HepG2 (cell line): ENCODE results near the gene MT4. TPM values are rescaled to one million over a fixed set of nuclear protein-coding genes. Genes with fewer than 3 reads are reported as not detected.

Experiments used
- ARID5B ChIP-seq: IDR thresholded peaks from 2 replicates; pipeline ENCODE4 v1.4.0; 2020; ENCODE audit warnings: mild to moderate bottlenecking, missing genetic modification reagents
- BORCS8-MEF2B ChIP-seq: sonication (generic); formaldehyde crosslinking; IDR thresholded peaks from 2 replicates; pipeline ENCODE4 v1.8.0; 2022; ENCODE audit warnings: mild to moderate bottlenecking, missing genetic modification reagents
- EHMT2 ChIP-seq: fragments of 200-600 bp; sonication (generic); IDR thresholded peaks from 2 replicates; pipeline ENCODE4 v1.7.0; 2017; ENCODE audit warnings: antibody characterized with exemption, low read depth, low read length, borderline replicate concordance
- HMG20A ChIP-seq: IDR thresholded peaks from 2 replicates; pipeline ENCODE4 v1.6.1; 2016; ENCODE audit warnings: borderline replicate concordance
- HNF4A ChIP-seq: sonication (generic); formaldehyde crosslinking; IDR thresholded peaks from 2 replicates; pipeline ENCODE4 v1.4.0; 2020; ENCODE audit warnings: missing genetic modification reagents
- HOXA5 ChIP-seq: sonication (generic); formaldehyde crosslinking; IDR thresholded peaks from 2 replicates; pipeline ENCODE4 v1.4.0; 2020; ENCODE audit warnings: missing genetic modification reagents
- KDM1A ChIP-seq: IDR thresholded peaks from 2 replicates; pipeline ENCODE4 v1.6.1; 2016; ENCODE audit warnings: missing compliant biosample characterization
- MAF1 ChIP-seq: sonication (generic); formaldehyde crosslinking; IDR thresholded peaks from 2 replicates; pipeline ENCODE4 v1.5.0; 2020; ENCODE audit warnings: missing genetic modification reagents, borderline replicate concordance
- ONECUT2 ChIP-seq: sonication (generic); formaldehyde crosslinking; IDR thresholded peaks from 2 replicates; pipeline ENCODE4 v1.4.0; 2020; ENCODE audit warnings: missing genetic modification reagents
- RARA ChIP-seq: IDR thresholded peaks from 2 replicates; pipeline ENCODE4 v1.6.1; 2016; ENCODE audit warnings: missing genetic modification reagents, missing compliant biosample characterization
- RCOR2 ChIP-seq: IDR thresholded peaks from 2 replicates; pipeline ENCODE4 v1.6.1; 2016; ENCODE audit warnings: missing biosample characterization, missing genetic modification reagents
- RXRB ChIP-seq: IDR thresholded peaks from 2 replicates; pipeline ENCODE4 v1.6.1; 2016; ENCODE audit warnings: borderline replicate concordance, missing genetic modification reagents, missing compliant biosample characterization
- SOX5 ChIP-seq: IDR thresholded peaks from 2 replicates; pipeline ENCODE4 v1.6.1; 2016; ENCODE audit warnings: borderline replicate concordance
- TFAP4 ChIP-seq: sonication (generic); IDR thresholded peaks from 2 replicates; pipeline ENCODE4 v1.6.1; 2016; ENCODE audit warnings: low read depth, borderline replicate concordance
- ZFP37 ChIP-seq: sonication (generic); formaldehyde crosslinking; IDR thresholded peaks from 2 replicates; pipeline ENCODE4 v1.4.0; 2020; ENCODE audit warnings: missing genetic modification reagents, borderline replicate concordance
- ZMYM3 ChIP-seq: sonication (generic); formaldehyde crosslinking; IDR thresholded peaks from 2 replicates; pipeline ENCODE4 v1.5.1; 2020; ENCODE audit warnings: mild to moderate bottlenecking, missing genetic modification reagents
- ZNF382 ChIP-seq: sonication (generic); formaldehyde crosslinking; IDR thresholded peaks from 2 replicates; pipeline ENCODE4 v1.5.0; 2020; ENCODE audit warnings: missing genetic modification reagents, mild to moderate bottlenecking, borderline replicate concordance
- ZNF530 ChIP-seq: sonication (generic); formaldehyde crosslinking; IDR thresholded peaks from 2 replicates; pipeline ENCODE4 v1.5.0; 2020; ENCODE audit warnings: low read depth, mild to moderate bottlenecking, missing genetic modification reagents
- ZSCAN30 ChIP-seq: sonication (generic); formaldehyde crosslinking; IDR thresholded peaks from 2 replicates; pipeline ENCODE4 v1.5.0; 2020; ENCODE audit warnings: mild to moderate bottlenecking, missing genetic modification reagents
- polyA plus RNA-seq, 8 experiments: library from polyadenylated mRNA; depleted of rRNA in 3 of 8; stranded (reverse) in 7 of 8; unstranded in 1 of 8; fragments of >200 nt; fragmentation: Illumina TruSeq in 4 of 8; extraction: Trizol in 4 of 8; gene quantifications; 2 replicates each; pipeline versions ENCODE4 v1.2.1 to v1.2.3, GENCODE V29; 2011 to 2016; ENCODE audit warnings: low read depth in 4 of 8, missing spikeins in 1 of 8, mixed read lengths in 1 of 8; ENCODE audit not compliant: insufficient read depth in 1 of 8
- total RNA-seq, 5 experiments: library from RNA; depleted of rRNA; stranded (reverse); fragments of >200 nt; fragmentation: Illumina TruSeq; extraction: Trizol; gene quantifications; 2 replicates each; pipeline ENCODE4 v1.2.3, GENCODE V29; 2016; ENCODE audit warnings: low read depth in 1 of 5
- TF ChIP-seq, protein P1 (sequence below): sonication (generic); formaldehyde crosslinking; IDR thresholded peaks from 2 replicates; pipeline ENCODE4 v1.5.1; 2020; ENCODE audit warnings: mild to moderate bottlenecking, moderate library complexity, missing genetic modification reagents
- TF ChIP-seq, protein P2 (sequence below): sonication (generic); formaldehyde crosslinking; IDR thresholded peaks from 2 replicates; pipeline ENCODE4 v1.4.0; 2020; ENCODE audit warnings: low read depth, missing genetic modification reagents

MT4 gene
- total and polyA plus RNA-seq, 2 of the 13 experiments (the other 11 are each of a cell fraction or from before 2014, with no cell fraction given) = not detected

DNA sequence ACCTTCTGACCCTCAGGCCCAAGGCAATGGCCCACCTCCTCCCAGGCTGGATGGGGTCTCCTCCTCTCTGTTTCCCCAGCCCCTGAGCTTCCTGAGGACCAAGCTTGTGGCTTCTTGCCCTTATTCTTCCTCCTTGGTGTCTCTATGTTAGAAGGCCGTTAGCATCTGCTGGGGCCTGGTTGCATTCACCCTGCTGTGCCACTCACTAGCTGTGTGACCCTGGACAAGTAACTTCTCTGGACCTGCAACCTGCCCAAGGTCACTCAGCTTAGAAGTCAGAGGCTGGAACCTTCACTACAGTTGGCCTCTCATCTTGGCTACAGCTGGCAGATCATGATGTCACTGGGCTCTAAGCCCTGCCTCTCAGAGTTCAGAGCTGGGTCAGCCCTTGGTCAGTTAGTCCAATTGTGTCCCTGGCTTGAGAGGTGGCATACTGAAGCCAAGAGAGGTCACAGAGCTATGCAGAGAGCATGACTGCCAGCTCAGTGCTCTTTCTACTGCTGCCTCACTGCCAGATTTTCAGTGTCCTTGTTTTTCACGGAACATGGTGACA is 46.5 kb downstream of the MT4 start (continued):
- no peak for TF ChIP-seq ZNF530 (CRISPR knock-in tag)
- no peak for TF ChIP-seq ONECUT2
- peak; percentile 54; the same call in 1 of the 2 replicates for TF ChIP-seq RCOR2 (CRISPR knock-in tag)
- TF ChIP-seq ZMYM3 (CRISPR knock-in tag) = peak; percentile 91
- TF ChIP-seq ZFP37 (CRISPR knock-in tag) = no peak
- TF ChIP-seq BORCS8-MEF2B (CRISPR knock-in tag) = peak; percentile 60; the same call in 1 of the 2 replicates
- TF ChIP-seq, protein P1, sequence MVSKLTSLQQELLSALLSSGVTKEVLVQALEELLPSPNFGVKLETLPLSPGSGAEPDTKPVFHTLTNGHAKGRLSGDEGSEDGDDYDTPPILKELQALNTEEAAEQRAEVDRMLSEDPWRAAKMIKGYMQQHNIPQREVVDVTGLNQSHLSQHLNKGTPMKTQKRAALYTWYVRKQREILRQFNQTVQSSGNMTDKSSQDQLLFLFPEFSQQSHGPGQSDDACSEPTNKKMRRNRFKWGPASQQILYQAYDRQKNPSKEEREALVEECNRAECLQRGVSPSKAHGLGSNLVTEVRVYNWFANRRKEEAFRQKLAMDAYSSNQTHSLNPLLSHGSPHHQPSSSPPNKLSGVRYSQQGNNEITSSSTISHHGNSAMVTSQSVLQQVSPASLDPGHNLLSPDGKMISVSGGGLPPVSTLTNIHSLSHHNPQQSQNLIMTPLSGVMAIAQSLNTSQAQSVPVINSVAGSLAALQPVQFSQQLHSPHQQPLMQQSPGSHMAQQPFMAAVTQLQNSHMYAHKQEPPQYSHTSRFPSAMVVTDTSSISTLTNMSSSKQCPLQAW (CRISPR knock-in tag) = peak; percentile 71; the same call in 1 of the 2 replicates
- no peak for TF ChIP-seq MAF1 (CRISPR knock-in tag)
- TF ChIP-seq ZNF382 (CRISPR knock-in tag) = no peak
- TF ChIP-seq, protein P2, sequence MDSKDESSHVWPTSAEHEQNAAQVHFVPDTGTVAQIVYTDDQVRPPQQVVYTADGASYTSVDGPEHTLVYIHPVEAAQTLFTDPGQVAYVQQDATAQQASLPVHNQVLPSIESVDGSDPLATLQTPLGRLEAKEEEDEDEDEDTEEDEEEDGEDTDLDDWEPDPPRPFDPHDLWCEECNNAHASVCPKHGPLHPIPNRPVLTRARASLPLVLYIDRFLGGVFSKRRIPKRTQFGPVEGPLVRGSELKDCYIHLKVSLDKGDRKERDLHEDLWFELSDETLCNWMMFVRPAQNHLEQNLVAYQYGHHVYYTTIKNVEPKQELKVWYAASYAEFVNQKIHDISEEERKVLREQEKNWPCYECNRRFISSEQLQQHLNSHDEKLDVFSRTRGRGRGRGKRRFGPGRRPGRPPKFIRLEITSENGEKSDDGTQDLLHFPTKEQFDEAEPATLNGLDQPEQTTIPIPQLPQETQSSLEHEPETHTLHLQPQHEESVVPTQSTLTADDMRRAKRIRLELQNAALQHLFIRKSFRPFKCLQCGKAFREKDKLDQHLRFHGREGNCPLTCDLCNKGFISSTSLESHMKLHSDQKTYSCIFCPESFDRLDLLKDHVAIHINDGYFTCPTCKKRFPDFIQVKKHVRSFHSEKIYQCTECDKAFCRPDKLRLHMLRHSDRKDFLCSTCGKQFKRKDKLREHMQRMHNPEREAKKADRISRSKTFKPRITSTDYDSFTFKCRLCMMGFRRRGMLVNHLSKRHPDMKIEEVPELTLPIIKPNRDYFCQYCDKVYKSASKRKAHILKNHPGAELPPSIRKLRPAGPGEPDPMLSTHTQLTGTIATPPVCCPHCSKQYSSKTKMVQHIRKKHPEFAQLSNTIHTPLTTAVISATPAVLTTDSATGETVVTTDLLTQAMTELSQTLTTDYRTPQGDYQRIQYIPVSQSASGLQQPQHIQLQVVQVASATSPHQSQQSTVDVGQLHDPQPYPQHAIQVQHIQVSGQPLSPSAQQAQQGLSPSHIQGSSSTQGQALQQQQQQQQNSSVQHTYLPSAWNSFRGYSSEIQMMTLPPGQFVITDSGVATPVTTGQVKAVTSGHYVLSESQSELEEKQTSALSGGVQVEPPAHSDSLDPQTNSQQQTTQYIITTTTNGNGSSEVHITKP (CRISPR knock-in tag) = no peak
- peak; percentile 89 for TF ChIP-seq TFAP4
- 0 out of 2 replicates have a peak, but pooled peaks have one; percentile 10 for TF ChIP-seq HNF4A (CRISPR knock-in tag)
- TF ChIP-seq SOX5 (CRISPR knock-in tag) = peak; percentile 35; the same call in 1 of the 2 replicates
- TF ChIP-seq HMG20A (CRISPR knock-in tag) = peak; percentile 60; the same call in 1 of the 2 replicates
- no peak for TF ChIP-seq HOXA5
- TF ChIP-seq ARID5B (CRISPR knock-in tag) = peak; percentile 48
- no peak for TF ChIP-seq ZSCAN30 (CRISPR knock-in tag)
- TF ChIP-seq RXRB (CRISPR knock-in tag) = peak; percentile 77; the same call in 1 of the 2 replicates
- TF ChIP-seq RARA (CRISPR knock-in tag) = peak; percentile 98
- TF ChIP-seq KDM1A (CRISPR knock-in tag) = 0 out of 2 replicates have a peak, but pooled peaks have one; percentile 51
- TF ChIP-seq EHMT2 = no peak
